Ishikawa (cell line): Measurements from ENCODE around the gene TMEM87B.

ENCODE experiments used
- CEBPB ChIP-seq: IDR thresholded peaks from 2 replicates; pipeline ENCODE4 v1.6.1; 2012
- EP300 ChIP-seq: IDR thresholded peaks from 2 replicates; pipeline ENCODE4 v1.6.1; 2012; ENCODE audit warnings: borderline replicate concordance
- FOXM1 ChIP-seq: IDR thresholded peaks from 2 replicates; pipeline ENCODE4 v1.6.1; 2012; ENCODE audit warnings: low read depth, borderline replicate concordance
- NFIC ChIP-seq: IDR thresholded peaks from 2 replicates; pipeline ENCODE4 v1.6.1; 2012
- RAD21 ChIP-seq: IDR thresholded peaks from 2 replicates; pipeline ENCODE4 v1.6.1; 2012; ENCODE audit warnings: low read depth
- TAF1 ChIP-seq: IDR thresholded peaks from 2 replicates; pipeline ENCODE4 v1.6.1; 2012; ENCODE audit warnings: low read depth, mild to moderate bottlenecking
- TCF12 ChIP-seq: IDR thresholded peaks from 2 replicates; pipeline ENCODE4 v1.6.1; 2012; ENCODE audit warnings: low read depth
- TEAD4 ChIP-seq: IDR thresholded peaks from 2 replicates; pipeline ENCODE4 v1.6.1; 2012
- YY1 ChIP-seq: IDR thresholded peaks from 2 replicates; pipeline ENCODE4 v1.6.1; 2012; ENCODE audit warnings: low read depth
- TF ChIP-seq, protein P1 (sequence below): IDR thresholded peaks from 2 replicates; pipeline ENCODE4 v1.6.1; 2012
- TF ChIP-seq, protein P2 (sequence below): IDR thresholded peaks from 2 replicates; pipeline ENCODE4 v1.6.1; 2012; ENCODE audit warnings: low read depth, mild to moderate bottlenecking
- TF ChIP-seq, protein P3 (sequence below): IDR thresholded peaks from 2 replicates; pipeline ENCODE4 v1.6.1; 2012

DNA sequence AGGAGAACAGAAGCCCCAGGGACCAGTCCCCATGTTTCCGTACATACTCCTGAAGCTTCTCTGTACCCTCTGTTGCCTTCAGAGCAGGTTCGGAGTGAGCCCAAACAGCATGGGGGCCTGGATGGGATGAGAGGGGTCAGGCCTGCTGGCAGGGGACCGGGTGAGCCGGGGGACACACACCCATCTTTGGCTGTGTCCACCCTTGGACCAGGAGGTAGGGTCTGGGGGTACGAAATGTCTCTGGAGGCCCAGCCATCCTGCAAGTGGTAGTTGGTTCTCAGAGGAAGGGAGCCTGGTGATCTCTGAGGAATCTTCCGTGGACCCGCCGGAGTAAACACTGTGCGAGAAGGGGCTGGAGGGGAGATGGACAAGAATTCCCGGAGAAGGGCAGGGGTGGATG, 98.4 kb downstream of the TMEM87B start:
- TF ChIP-seq RAD21 (no peak), YY1 (no peak), TCF12 (no peak), EP300 (no peak), TAF1 (no peak), TEAD4 (no peak), FOXM1 (no peak), NFIC (no peak), CEBPB (no peak)
- TF ChIP-seq, protein P1, sequence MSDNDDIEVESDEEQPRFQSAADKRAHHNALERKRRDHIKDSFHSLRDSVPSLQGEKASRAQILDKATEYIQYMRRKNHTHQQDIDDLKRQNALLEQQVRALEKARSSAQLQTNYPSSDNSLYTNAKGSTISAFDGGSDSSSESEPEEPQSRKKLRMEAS, result no peak
- TF ChIP-seq, protein P2, sequence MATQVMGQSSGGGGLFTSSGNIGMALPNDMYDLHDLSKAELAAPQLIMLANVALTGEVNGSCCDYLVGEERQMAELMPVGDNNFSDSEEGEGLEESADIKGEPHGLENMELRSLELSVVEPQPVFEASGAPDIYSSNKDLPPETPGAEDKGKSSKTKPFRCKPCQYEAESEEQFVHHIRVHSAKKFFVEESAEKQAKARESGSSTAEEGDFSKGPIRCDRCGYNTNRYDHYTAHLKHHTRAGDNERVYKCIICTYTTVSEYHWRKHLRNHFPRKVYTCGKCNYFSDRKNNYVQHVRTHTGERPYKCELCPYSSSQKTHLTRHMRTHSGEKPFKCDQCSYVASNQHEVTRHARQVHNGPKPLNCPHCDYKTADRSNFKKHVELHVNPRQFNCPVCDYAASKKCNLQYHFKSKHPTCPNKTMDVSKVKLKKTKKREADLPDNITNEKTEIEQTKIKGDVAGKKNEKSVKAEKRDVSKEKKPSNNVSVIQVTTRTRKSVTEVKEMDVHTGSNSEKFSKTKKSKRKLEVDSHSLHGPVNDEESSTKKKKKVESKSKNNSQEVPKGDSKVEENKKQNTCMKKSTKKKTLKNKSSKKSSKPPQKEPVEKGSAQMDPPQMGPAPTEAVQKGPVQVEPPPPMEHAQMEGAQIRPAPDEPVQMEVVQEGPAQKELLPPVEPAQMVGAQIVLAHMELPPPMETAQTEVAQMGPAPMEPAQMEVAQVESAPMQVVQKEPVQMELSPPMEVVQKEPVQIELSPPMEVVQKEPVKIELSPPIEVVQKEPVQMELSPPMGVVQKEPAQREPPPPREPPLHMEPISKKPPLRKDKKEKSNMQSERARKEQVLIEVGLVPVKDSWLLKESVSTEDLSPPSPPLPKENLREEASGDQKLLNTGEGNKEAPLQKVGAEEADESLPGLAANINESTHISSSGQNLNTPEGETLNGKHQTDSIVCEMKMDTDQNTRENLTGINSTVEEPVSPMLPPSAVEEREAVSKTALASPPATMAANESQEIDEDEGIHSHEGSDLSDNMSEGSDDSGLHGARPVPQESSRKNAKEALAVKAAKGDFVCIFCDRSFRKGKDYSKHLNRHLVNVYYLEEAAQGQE, result no peak
- TF ChIP-seq, protein P3, sequence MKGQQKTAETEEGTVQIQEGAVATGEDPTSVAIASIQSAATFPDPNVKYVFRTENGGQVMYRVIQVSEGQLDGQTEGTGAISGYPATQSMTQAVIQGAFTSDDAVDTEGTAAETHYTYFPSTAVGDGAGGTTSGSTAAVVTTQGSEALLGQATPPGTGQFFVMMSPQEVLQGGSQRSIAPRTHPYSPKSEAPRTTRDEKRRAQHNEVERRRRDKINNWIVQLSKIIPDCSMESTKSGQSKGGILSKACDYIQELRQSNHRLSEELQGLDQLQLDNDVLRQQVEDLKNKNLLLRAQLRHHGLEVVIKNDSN, result no peak
